H1 (cell line): ENCODE results near the gene TMEM156. TPM values are rescaled to one million over a fixed set of nuclear protein-coding genes. Genes with fewer than 3 reads are reported as not detected.

Experiments used
- CTCF ChIA-PET: fragments of 300-600 bp; sonication (Branson Sonifier 250); formaldehyde crosslinking; loops from one replicate; lab custom pipeline; 2021; ENCODE audit not compliant: partially characterized antibody; lab: Charles Lee
- POLR2A ChIA-PET: fragments of 300-600 bp; sonication (Branson Sonifier 250); formaldehyde crosslinking; loops from one replicate; lab custom pipeline; 2021; ENCODE audit warnings: inconsistent platforms; ENCODE audit not compliant: partially characterized antibody; lab: Charles Lee
- DNase-seq, 2 experiments: peaks; one replicate each; pipeline versions ENCODE4 v3.0.0 to v3.0.0-alpha.2; 2010 to 2022; ENCODE audit warnings: low spot score in 2 of 2, low read depth in 1 of 2, mixed read lengths in 1 of 2
- FAIRE-seq: peaks from 2 replicates; lab custom pipeline; 2011; peaks lifted over from hg19 to GRCh38; lab: Jason Lieb, UNC
- H2AFZ ChIP-seq: 2 replicates; pipeline ENCODE4 v1.8.1; 2012; ENCODE audit warnings: low read length, inconsistent platforms
- H2AK5ac ChIP-seq: 2 replicates; pipeline ENCODE4 v1.6.1; 2013; ENCODE audit warnings: low read depth, low read length
- H2BK120ac ChIP-seq: replicated peaks from 2 replicates; pipeline ENCODE3; 2013; ENCODE audit warnings: low read depth, low read length, inconsistent platforms
- H2BK12ac ChIP-seq: 2 replicates; pipeline ENCODE4 v1.6.1; 2013; ENCODE audit warnings: low read depth, low read length
- H2BK15ac ChIP-seq: 2 replicates; pipeline ENCODE4 v1.6.1; 2013; ENCODE audit warnings: low read length
- H2BK20ac ChIP-seq: 2 replicates; pipeline ENCODE4 v1.6.1; 2013; ENCODE audit warnings: low read length
- H2BK5ac ChIP-seq: 2 replicates; pipeline ENCODE4 v1.6.1; 2013; ENCODE audit warnings: low read depth, low read length
- H3K14ac ChIP-seq: 2 replicates; pipeline ENCODE4 v1.6.1; 2013; ENCODE audit warnings: inconsistent platforms; ENCODE audit not compliant: insufficient read length
- H3K18ac ChIP-seq: 2 replicates; pipeline ENCODE4 v1.6.1; 2013; ENCODE audit warnings: low read length; ENCODE audit errors: extremely low read depth
- H3K23ac ChIP-seq: 2 replicates; pipeline ENCODE4 v1.6.1; 2013; ENCODE audit warnings: inconsistent platforms; ENCODE audit not compliant: insufficient read length
- H3K23me2 ChIP-seq: 2 replicates; pipeline ENCODE4 v1.6.1; 2013; ENCODE audit warnings: low read depth, low read length
- H3K27ac ChIP-seq: 2 replicates; pipeline ENCODE4 v1.6.1; 2011; ENCODE audit warnings: low read depth, low read length, inconsistent platforms
- H3K27me3 ChIP-seq, 4 experiments: replicated peaks in 1 of 4; 1 replicate in 1 of 4; 2 replicates in 3 of 4; pipeline versions ENCODE4 v1.6.1 to v1.8.1; 2011 to 2013; ENCODE audit warnings: low read length in 3 of 4, mild to moderate bottlenecking in 3 of 4, inconsistent platforms in 2 of 4, mixed read lengths in 2 of 4, moderate library complexity in 1 of 4; ENCODE audit not compliant: control insufficient read depth in 3 of 4, insufficient read depth in 3 of 4; ENCODE audit errors: extremely low read depth in 1 of 4
- H3K36me3 ChIP-seq, 4 experiments: 2 replicates each; pipeline versions ENCODE4 v1.6.1 to v1.8.1; 2011 to 2013; ENCODE audit warnings: mild to moderate bottlenecking in 4 of 4, low read length in 3 of 4, moderate library complexity in 2 of 4, control low read depth in 1 of 4, inconsistent platforms in 1 of 4; ENCODE audit not compliant: insufficient read depth in 4 of 4, control insufficient read depth in 2 of 4
- H3K4ac ChIP-seq: replicated peaks from 2 replicates; pipeline ENCODE3; 2013; ENCODE audit warnings: low read length, low read depth, mixed read lengths, inconsistent platforms; ENCODE audit not compliant: insufficient read length
- H3K4me1 ChIP-seq, 4 experiments: replicated peaks in 1 of 4; 1 replicate in 1 of 4; 2 replicates in 3 of 4; pipeline versions ENCODE4 v1.6.1 to v1.8.1; 2011 to 2013; ENCODE audit warnings: low read length in 3 of 4, inconsistent platforms in 2 of 4, mixed read lengths in 1 of 4; ENCODE audit not compliant: insufficient read depth in 4 of 4, control insufficient read depth in 3 of 4
- H3K4me2 ChIP-seq, 2 experiments: 2 replicates each; pipeline versions ENCODE4 v1.6.1 to v1.8.1; 2011 to 2013; ENCODE audit warnings: low read depth in 2 of 2, low read length in 2 of 2, control low read depth in 1 of 2, inconsistent platforms in 1 of 2, mild to moderate bottlenecking in 1 of 2; ENCODE audit not compliant: insufficient read depth in 1 of 2
- H3K4me3 ChIP-seq, 4 experiments: fragments of 200-600, 300-600 bp in 1 of 4; sonication (generic), shearing (Covaris generic), sonication (Bioruptor Twin) in 1 of 4; 2 replicates each; pipeline versions ENCODE4 v1.5.1 to v1.8.1; 2011 to 2016; ENCODE audit warnings: low read length in 4 of 4, low read depth in 3 of 4, control low read depth in 2 of 4, inconsistent platforms in 2 of 4, mild to moderate bottlenecking in 2 of 4, mixed read lengths in 1 of 4, moderate library complexity in 1 of 4; ENCODE audit not compliant: insufficient read depth in 2 of 4; ENCODE audit errors: extremely low read depth in 1 of 4
- H3K56ac ChIP-seq: replicated peaks from 2 replicates; pipeline ENCODE3; 2013; ENCODE audit warnings: low read depth, mild to moderate bottlenecking, mixed read lengths, low read length, inconsistent platforms; ENCODE audit not compliant: insufficient read length
- H3K79me1 ChIP-seq: 2 replicates; pipeline ENCODE4 v1.6.1; 2013; ENCODE audit warnings: low read depth, low read length, control low read depth
- H3K79me2 ChIP-seq, 2 experiments: 2 replicates each; pipeline versions ENCODE4 v1.6.1 to v1.8.1; 2012 to 2013; ENCODE audit warnings: low read length in 2 of 2, mild to moderate bottlenecking in 2 of 2, inconsistent platforms in 1 of 2; ENCODE audit not compliant: insufficient read depth in 2 of 2, control insufficient read depth in 1 of 2
- H3K9ac ChIP-seq, 4 experiments: replicated peaks in 1 of 4; 1 replicate in 1 of 4; 2 replicates in 3 of 4; pipeline versions ENCODE4 v1.6.1 to v1.8.1; 2011 to 2013; ENCODE audit warnings: low read depth in 3 of 4, low read length in 3 of 4, control low read depth in 2 of 4, mild to moderate bottlenecking in 2 of 4, moderate library complexity in 2 of 4, inconsistent platforms in 1 of 4; ENCODE audit errors: extremely low read depth in 1 of 4
- H3K9me3 ChIP-seq, 2 experiments: 2 replicates each; pipeline versions ENCODE4 v1.6.1 to v1.8.1; 2012 to 2013; ENCODE audit warnings: mild to moderate bottlenecking in 2 of 2, moderate library complexity in 2 of 2, control low read depth in 1 of 2, inconsistent platforms in 1 of 2, low read depth in 1 of 2, low read length in 1 of 2, mixed read lengths in 1 of 2; ENCODE audit not compliant: insufficient read depth in 2 of 2
- H4K20me1 ChIP-seq, 2 experiments: replicated peaks in 1 of 2; 2 replicates each; pipeline versions ENCODE3 to v1.8.1; 2011 to 2013; ENCODE audit warnings: inconsistent platforms in 2 of 2, low read length in 2 of 2, mild to moderate bottlenecking in 1 of 2; ENCODE audit not compliant: insufficient read depth in 2 of 2, control insufficient read depth in 1 of 2
- H4K5ac ChIP-seq: 2 replicates; pipeline ENCODE4 v1.6.1; 2013; ENCODE audit warnings: low read length, low read depth, mixed read lengths, inconsistent platforms; ENCODE audit not compliant: insufficient read length
- H4K8ac ChIP-seq: 2 replicates; pipeline ENCODE4 v1.8.0; 2013; ENCODE audit warnings: mild to moderate bottlenecking, moderate library complexity, low read length, inconsistent platforms; ENCODE audit not compliant: insufficient read depth; ENCODE audit errors: extremely low read depth
- H4K91ac ChIP-seq: replicated peaks from 2 replicates; pipeline ENCODE3; 2013; ENCODE audit warnings: low read length, mixed read lengths, inconsistent platforms; ENCODE audit not compliant: insufficient read length
- ASH2L ChIP-seq: fragments of 200-600, 300-600 bp; sonication (generic); IDR thresholded peaks from one replicate; pipeline ENCODE4 v1.7.1; 2017; ENCODE audit warnings: low read length
- BCL11A ChIP-seq, 2 experiments: IDR thresholded peaks; one replicate each; pipeline ENCODE4 v1.6.1; 2011; ENCODE audit warnings: low read depth in 2 of 2, low read length in 2 of 2, mild to moderate bottlenecking in 2 of 2
- CHD2 ChIP-seq: IDR thresholded peaks from 2 replicates; pipeline ENCODE4 v1.6.1; 2012; ENCODE audit warnings: low read length, improper control_type of control experiment
- FOSL1 ChIP-seq: IDR thresholded peaks from 2 replicates; pipeline ENCODE4 v1.6.1; 2011; ENCODE audit warnings: mild to moderate bottlenecking, low read depth, low read length, moderate library complexity; ENCODE audit not compliant: insufficient read depth
- HDAC2 ChIP-seq, 2 experiments: fragments of 300-600 bp in 1 of 2; sonication (generic) in 1 of 2; IDR thresholded peaks; 2 replicates each; pipeline ENCODE4 v1.6.1; 2011 to 2012; ENCODE audit warnings: low read depth in 2 of 2, low read length in 2 of 2, mild to moderate bottlenecking in 2 of 2, moderate library complexity in 2 of 2, borderline replicate concordance in 1 of 2, inconsistent platforms in 1 of 2
- MAFK ChIP-seq: IDR thresholded peaks from 2 replicates; pipeline ENCODE4 v1.6.1; 2012; ENCODE audit warnings: low read depth, mild to moderate bottlenecking, improper control_type of control experiment, low read length
- SIN3A ChIP-seq, 2 experiments: IDR thresholded peaks in 1 of 2; conservative IDR thresholded peaks in 1 of 2; 2 replicates each; pipeline ENCODE4 v1.6.1; 2011 to 2012; ENCODE audit warnings: low read length in 2 of 2, improper control_type of control experiment in 1 of 2, low read depth in 1 of 2, mild to moderate bottlenecking in 1 of 2
- TEAD4 ChIP-seq: IDR thresholded peaks from 2 replicates; pipeline ENCODE4 v1.6.1; 2012; ENCODE audit warnings: low read depth, low read length, inconsistent platforms, mixed read lengths
- WGBS, 2 experiments: shearing (Covaris generic) in 1 of 2; methylation state at CpG; one replicate each; pipeline versions ENCODE4 v1.1.6 to v1.1.7; 2013 to 2015; ENCODE audit warnings: low lambda C conversion rate in 2 of 2, mixed read lengths in 2 of 2, inconsistent platforms in 1 of 2, low coverage in 1 of 2, missing lambda C conversion rate in 1 of 2; ENCODE audit not compliant: insufficient replicate concordance in 2 of 2, insufficient coverage in 1 of 2, insufficient read length in 1 of 2; ENCODE audit errors: extremely low coverage in 1 of 2, missing lambda C conversion rate in 1 of 2; 5-methylcytosine and 5-hydroxymethylcytosine counted together
- polyA plus RNA-seq, 7 experiments: library from polyadenylated mRNA; depleted of rRNA in 3 of 7; stranded (reverse) in 5 of 7; unstranded in 2 of 7; fragments of >200 nt in 5 of 7; fragments of 200-250 nt in 2 of 7; gene quantifications; 1 replicate in 5 of 7; 2 replicates in 1 of 7; 4 replicates in 1 of 7; pipeline versions ENCODE4 v1.2.1 to v1.2.3, GENCODE V29; 2011 to 2013; ENCODE audit warnings: missing spikeins in 2 of 7, mixed read lengths in 2 of 7
- total RNA-seq: library from RNA; stranded (reverse); fragmentation: NEBNext Ultra II Directional; extraction: Animal tissue kit (Norgen Biotek cat#: 25700); gene quantifications from 2 replicates; pipeline ENCODE4 v1.2.1, GENCODE V29; 2021
- TF ChIP-seq, protein P1 (sequence below), 3 experiments: IDR thresholded peaks; 1 replicate in 2 of 3; 2 replicates in 1 of 3; pipeline versions ENCODE4 v1.5.1 to v1.6.1; 2011; ENCODE audit warnings: low read length in 3 of 3, mild to moderate bottlenecking in 3 of 3, inconsistent platforms in 2 of 3, low read depth in 1 of 3, moderate library complexity in 1 of 3; ENCODE audit not compliant: insufficient read depth in 1 of 3; ENCODE audit errors: control extremely low read depth in 1 of 3

Gene TMEM156
- total and polyA plus RNA-seq, 2 of the 8 experiments (the other 6 are each of a cell fraction or from before 2014, with no cell fraction given): not detected

- Histone ChIP-seq H3K27ac (no peak overlapping the region), H3K4ac (no peak overlapping the region), H3K79me1 (no peaks in the 10 kb centered on the region), H3K14ac (no peak overlapping the region), H2AK5ac (no peak overlapping the region), H3K4me2 (no peak overlapping the region), H3K18ac (no peak overlapping the region), H2BK12ac (no peak overlapping the region), H3K79me2 (no peaks in the 10 kb centered on the region), H4K20me1 (no peaks in the 10 kb centered on the region), H3K4me3 (no peak overlapping the region), H2BK20ac (no peak overlapping the region), H2BK5ac (no peak overlapping the region), H3K23me2 (no peaks in the 10 kb centered on the region; the same call in 1 of the 2 replicates), H2AFZ (no peak overlapping the region), H4K91ac (no peak overlapping the region), H3K23ac (no peak overlapping the region), H3K9ac (no peak overlapping the region), H3K27me3 (no peaks in the 10 kb centered on the region), H3K36me3 (no peaks in the 10 kb centered on the region), H3K9me3 (no peaks in the 10 kb centered on the region), H2BK120ac (no peak overlapping the region), H4K5ac (no peak overlapping the region), H2BK15ac (no peak overlapping the region), H4K8ac (no peak overlapping the region), H3K56ac (no peak overlapping the region), H3K4me1 (peaks cover 0 to 3% (median 0%) of the 10 kb centered on the region in 4 experiments; a peak in 1 of 7 replicates)
- 92% methylated on average over 5 of the region's 5 CpGs; no CpG with 5 or more reads in 1 of the 2 experiments for WGBS, 2 experiments
- POLR2A ChIA-PET: no interaction called here
- DNase-seq: no peak
- no peak for FAIRE-seq
- TF ChIP-seq BCL11A (IDR thresholded peaks at IDR 0.05; ENCODE audit: low read depth in 2 of 2, low read length in 2 of 2) (no peak), HDAC2 (IDR thresholded peaks at IDR 0.05; ENCODE audit: borderline replicate concordance in 1 of 2, low read depth in 2 of 2, low read length in 2 of 2) (no peak), FOSL1 (no peak), TEAD4 (no peak), ASH2L (no peak), CHD2 (no peak), SIN3A (conservative IDR thresholded peaks at IDR 0.05 in 1 of 2, IDR thresholded peaks at IDR 0.05 in 1 of 2; ENCODE audit: low read depth in 1 of 2, low read length in 2 of 2) (no peak), MAFK (no peak)
- TF ChIP-seq, protein P1, sequence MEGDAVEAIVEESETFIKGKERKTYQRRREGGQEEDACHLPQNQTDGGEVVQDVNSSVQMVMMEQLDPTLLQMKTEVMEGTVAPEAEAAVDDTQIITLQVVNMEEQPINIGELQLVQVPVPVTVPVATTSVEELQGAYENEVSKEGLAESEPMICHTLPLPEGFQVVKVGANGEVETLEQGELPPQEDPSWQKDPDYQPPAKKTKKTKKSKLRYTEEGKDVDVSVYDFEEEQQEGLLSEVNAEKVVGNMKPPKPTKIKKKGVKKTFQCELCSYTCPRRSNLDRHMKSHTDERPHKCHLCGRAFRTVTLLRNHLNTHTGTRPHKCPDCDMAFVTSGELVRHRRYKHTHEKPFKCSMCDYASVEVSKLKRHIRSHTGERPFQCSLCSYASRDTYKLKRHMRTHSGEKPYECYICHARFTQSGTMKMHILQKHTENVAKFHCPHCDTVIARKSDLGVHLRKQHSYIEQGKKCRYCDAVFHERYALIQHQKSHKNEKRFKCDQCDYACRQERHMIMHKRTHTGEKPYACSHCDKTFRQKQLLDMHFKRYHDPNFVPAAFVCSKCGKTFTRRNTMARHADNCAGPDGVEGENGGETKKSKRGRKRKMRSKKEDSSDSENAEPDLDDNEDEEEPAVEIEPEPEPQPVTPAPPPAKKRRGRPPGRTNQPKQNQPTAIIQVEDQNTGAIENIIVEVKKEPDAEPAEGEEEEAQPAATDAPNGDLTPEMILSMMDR (IDR thresholded peaks at IDR 0.05; ENCODE audit: control extremely low read depth in 1 of 3, insufficient read depth in 1 of 3, low read depth in 1 of 3, low read length in 3 of 3): no peak
- CTCF ChIA-PET: no interaction called here
These were observed 63.5 kb downstream of the TMEM156 start for GRCh38 chr4:38968668-38969067.
